GM18873 (cell line): ENCODE results near the gene PRB3.

ENCODE experiments used
- ATAC-seq: cut with Tn5 transposase; IDR thresholded peaks from one replicate; pipeline ENCODE4 v1.9.1; 2021; ENCODE audit warnings: mild to moderate bottlenecking, moderate library complexity, moderate number of reproducible peaks; ENCODE audit not compliant: unreplicated experiment, low FRiP score

PRB3 gene

GRCh38 chr12:11269607-11270006 lies at the start of gene PRB3:
Gene PRB3 (minus strand): TSS chr12:11269707. CDS start chr12:11269669, 38 bp downstream.
- ATAC-seq: no peak

DNA sequence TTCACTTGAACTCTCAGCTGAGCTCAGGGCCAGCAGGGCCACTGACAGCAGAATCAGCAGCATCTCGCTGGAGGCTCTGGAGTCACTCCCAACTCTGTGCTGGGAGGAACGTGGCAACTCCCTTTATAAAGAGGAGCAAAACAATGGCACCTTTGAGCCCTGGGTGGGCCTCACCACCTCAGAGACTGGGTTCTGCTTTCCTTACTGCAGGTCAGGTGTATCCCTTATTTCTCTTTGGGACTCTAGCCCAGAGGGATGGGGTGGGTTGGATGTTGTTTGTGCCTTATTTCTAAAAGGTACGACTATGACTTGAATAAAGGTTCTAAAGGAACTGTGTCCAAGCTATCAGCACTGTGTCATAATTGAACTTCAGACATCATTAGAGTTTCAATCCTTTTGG lies 40.8 kb upstream of the PRB3 start, which contains the start of gene PRB4:
Gene PRB4, minus strand, starts transcription at position 101 of the 400 bp plus-strand sequence. Its CDS starts 38 bp downstream, at position 63.
- ATAC-seq: no peak

DNA sequence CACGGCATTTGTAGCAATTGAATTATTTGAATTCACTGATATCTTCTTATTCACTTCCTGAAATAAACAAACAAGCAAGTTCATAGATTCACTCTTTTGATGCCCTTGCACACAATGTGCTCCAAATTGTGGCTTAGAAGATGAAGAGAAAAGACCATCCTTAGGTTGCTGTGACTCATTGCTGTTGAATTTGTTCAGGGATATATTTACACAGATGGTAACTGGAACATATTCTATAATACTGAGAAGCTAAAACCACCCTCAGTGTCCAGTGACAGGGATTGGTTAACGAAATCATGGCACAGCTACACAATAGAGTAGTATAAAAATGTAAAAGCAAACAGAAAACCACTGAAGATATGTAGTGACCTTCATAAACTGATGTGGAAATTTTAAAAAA lies 37.6 kb upstream of the PRB3 start:
- ATAC-seq: no peak

- ATAC-seq: no peak
Observed at GRCh38 chr12:11273449-11273848, 3.9 kb upstream of the PRB3 start.

DNA sequence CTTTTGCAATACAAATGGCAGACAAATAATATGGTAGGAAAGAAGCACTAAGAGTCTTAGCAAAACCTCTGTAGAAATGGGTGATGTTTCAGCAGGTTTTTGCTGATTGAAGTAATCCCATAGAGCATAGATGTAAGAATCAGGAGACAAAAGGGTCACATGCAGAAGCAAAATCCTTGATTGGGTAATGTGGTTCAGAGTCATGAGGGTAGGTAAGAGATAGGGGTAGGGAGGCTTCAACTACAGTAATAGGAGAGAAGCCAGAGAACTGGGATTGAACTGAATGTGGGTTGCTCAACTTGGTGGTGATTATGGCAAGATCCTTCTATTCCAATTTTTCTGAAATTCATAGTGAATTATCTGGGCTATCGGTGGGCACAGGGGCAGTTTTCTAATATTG lies 5.0 kb downstream of the PRB3 start:
- no peak for ATAC-seq

DNA sequence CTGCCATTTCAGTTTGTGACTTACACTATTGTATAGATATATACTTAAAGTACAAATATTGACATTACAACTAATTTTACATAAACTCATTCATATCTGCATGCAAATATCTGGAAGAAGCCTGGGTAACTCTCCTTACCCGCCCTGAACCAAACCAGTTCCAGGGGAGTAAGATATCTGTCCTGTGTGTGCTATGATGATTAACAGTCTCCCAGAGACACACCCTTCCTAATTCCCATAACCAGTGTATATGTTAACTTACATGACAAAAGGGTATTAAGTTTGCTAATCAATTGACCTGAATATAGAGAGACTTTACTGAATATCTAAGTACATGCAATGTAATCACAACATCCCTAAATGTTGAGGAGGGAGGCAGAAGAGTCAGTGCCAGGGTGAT lies 23.0 kb downstream of the PRB3 start:
- no peak for ATAC-seq

GRCh38 chr12:11242656-11243055 lies 26.9 kb downstream of the PRB3 start:
- ATAC-seq: no peak

GRCh38 chr12:11240348-11240930 lies 29.1 kb downstream of the PRB3 start:
- ATAC-seq: no peak

DNA sequence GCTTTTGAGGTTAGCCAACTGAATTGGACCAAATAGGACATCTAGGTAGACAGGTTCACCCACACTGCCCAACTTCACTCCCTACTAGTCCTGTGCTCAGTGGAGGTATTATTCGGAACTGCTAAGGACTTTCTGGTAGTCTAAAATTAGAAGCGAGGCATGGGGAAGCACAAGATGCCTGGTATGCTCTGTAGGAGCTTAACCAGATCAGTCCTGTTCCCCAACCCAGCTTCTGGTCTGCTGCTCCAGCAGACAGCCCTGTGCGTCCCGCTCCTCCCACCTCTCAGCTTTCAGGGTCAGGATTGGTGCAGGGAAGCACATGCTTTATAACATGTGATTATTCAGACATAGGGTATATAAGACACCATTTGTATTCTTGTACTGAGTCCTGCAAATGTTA lies 31.2 kb downstream of the PRB3 start:
- no peak for ATAC-seq

DNA sequence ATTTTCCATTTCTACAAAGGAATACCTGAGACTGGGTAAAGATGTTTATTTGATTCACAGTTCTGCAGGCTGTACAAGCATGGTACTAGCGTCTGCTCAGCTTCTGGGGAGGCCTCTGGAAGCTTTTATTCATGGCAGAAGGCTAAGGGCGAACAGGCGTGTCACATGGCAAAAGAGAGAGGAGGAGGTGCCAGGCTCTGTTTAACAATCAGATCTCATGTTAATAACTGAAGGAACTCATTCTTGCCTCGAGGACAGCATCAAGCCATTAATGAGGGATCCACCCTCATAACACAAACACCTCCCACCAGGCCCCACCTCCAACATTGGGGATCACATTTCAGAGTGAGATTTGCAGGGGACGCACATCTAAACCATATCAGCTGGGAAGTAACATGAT lies 36.0 kb downstream of the PRB3 start:
- no peak for ATAC-seq

- peak; percentile 52 for ATAC-seq
Observed at GRCh38 chr12:11228296-11228879, 41.1 kb downstream of the PRB3 start.

GRCh38 chr12:11227373-11227772 lies 42.1 kb downstream of the PRB3 start:
- no peak for ATAC-seq
